Measurements from ENCODE around the gene DNM1L. TPM values are rescaled to one million over a fixed set of nuclear protein-coding genes. Genes with fewer than 3 reads are reported as not detected.

DNM1L gene
- total and polyA plus RNA-seq, 2 donors (not counting 3 experiments of a cell fraction or from before 2014, with no cell fraction given), result 24.6 to 103 TPM

GRCh38 chr12:32756476-32757066 lies 77.5 kb downstream of the DNM1L start:
- H2AFZ ChIP-seq (ENCODE audit: low read depth, low read length), result peak overlapping the region; percentile 53
- H3K4me2 ChIP-seq (ENCODE audit: insufficient read depth, low read length), result peak overlapping the region; percentile 97
- H3K9me3 ChIP-seq (replicated peaks; ENCODE audit: control insufficient read depth, insufficient read depth, low read length), result no peaks in the 10 kb centered on the region
- DNase-seq (ENCODE audit: low read depth, low spot score) (peak; percentile 6), FAIRE-seq (no peak)
- BruUV-seq (replicated peaks), result no TSS peak
- intact Hi-C loops (cut with micrococcal nuclease) (loop anchor here (1.0 to 5.0 kb wide), 4 partner anchors 140 to 1266 kb away; partner anchors contain the start of genes ALG10, PKP2 and SYT10), dilution Hi-C loops (cut with MboI; ENCODE audit: extremely low pct_ligation_motif_present, low sequenced_read_pairs) (no loop called here)
- H3K36me3 ChIP-seq (ENCODE audit: control insufficient read depth in 2 of 2, extremely low read depth in 1 of 2, insufficient read depth in 2 of 2, low read length in 2 of 2), result peaks cover 5 to 7% of the 10 kb centered on the region in 2 experiments
- no peaks in the 10 kb centered on the region for H4K20me1 ChIP-seq (replicated peaks; ENCODE audit: control insufficient read depth, extremely low read depth, insufficient read depth, low read length)
- peak overlapping the region in 1 of 3 experiments; percentile 90 for H3K4me3 ChIP-seq (replicated peaks in 1 of 3; ENCODE audit: insufficient read depth in 1 of 3, low read depth in 1 of 3, low read length in 3 of 3)
- ChIA-PET POLR2A (interaction anchor here (0.6 to 1.3 kb wide), 4 partner anchors 140 to 1265 kb away, joined by 3 to 7 read pairs (median 4); partner anchors contain the start of genes ALG10 and PKP2), CTCF (interaction anchor here (0.6 to 4.8 kb wide), 10 partner anchors 10 to 1278 kb away, joined by 4 to 143 read pairs (median 13); partner anchors contain the start of genes ALG10 and PKP2)
- peaks cover 22% of the 10 kb centered on the region for H3K79me2 ChIP-seq (ENCODE audit: control insufficient read depth, insufficient read depth, low read length)
- peaks cover 13% of the 10 kb centered on the region for H3K4me1 ChIP-seq (ENCODE audit: control insufficient read depth, extremely low read depth, insufficient read depth, low read length)
- H3K27me3 ChIP-seq (ENCODE audit: control insufficient read depth in 2 of 2, insufficient read depth in 2 of 2, low read length in 2 of 2), result peaks cover 2% of the 10 kb centered on the region in 2 experiments
- peak overlapping the region; percentile 95 for H3K9ac ChIP-seq (replicated peaks; ENCODE audit: extremely low read depth, insufficient read depth, low read length)
- no peak overlapping the region for H3K27ac ChIP-seq (ENCODE audit: insufficient read depth, low read depth, low read length)
- no peak for TF ChIP-seq POLR2A (IDR thresholded peaks at IDR 0.05; ENCODE audit: low read depth, low read length)
- peak; percentile 34 for TF ChIP-seq FOS (IDR thresholded peaks at IDR 0.05; ENCODE audit: borderline replicate concordance, insufficient read depth, low read length)
- H3K9me1 ChIP-seq (replicated peaks; ENCODE audit: control insufficient read depth, extremely low read depth, insufficient read depth, low read length), result no peaks in the 10 kb centered on the region

DNA sequence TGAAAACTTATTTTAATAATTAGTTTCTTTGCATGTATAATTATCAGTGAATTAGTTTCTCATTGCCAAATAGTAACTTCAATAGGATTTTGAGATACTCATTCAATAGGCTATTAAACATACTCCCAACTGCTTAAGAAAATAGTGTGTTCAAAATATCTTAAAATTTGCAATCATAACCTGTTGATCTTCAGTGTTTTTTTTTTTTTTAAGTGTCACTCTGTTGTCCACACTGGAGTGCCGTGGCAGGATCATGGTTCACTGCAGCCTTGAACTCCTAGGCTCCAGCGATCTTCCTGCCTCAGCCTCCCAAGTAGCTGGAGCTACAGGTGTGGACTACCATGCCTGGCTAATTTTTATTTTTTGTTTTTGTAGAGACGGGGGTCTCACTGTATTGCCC lies 78.1 kb downstream of the DNM1L start:
- no peaks in the 10 kb centered on the region for H4K20me1 ChIP-seq (replicated peaks; ENCODE audit: control insufficient read depth, extremely low read depth, insufficient read depth, low read length)
- dilution Hi-C loops (cut with MboI; ENCODE audit: extremely low pct_ligation_motif_present, low sequenced_read_pairs), result no loop called here
- intact Hi-C loops (cut with micrococcal nuclease), result loop anchor here (5.0 kb wide), 1 partner anchor 680 kb away; the partner anchor contains the start of gene SYT10
- peaks cover 2 to 5% of the 10 kb centered on the region in 2 experiments for H3K27me3 ChIP-seq (ENCODE audit: control insufficient read depth in 2 of 2, insufficient read depth in 2 of 2, low read length in 2 of 2)
- no peak overlapping the region for H3K4me3 ChIP-seq (replicated peaks in 1 of 3; ENCODE audit: insufficient read depth in 1 of 3, low read depth in 1 of 3, low read length in 3 of 3)
- peaks cover 13% of the 10 kb centered on the region for H3K4me1 ChIP-seq (ENCODE audit: control insufficient read depth, extremely low read depth, insufficient read depth, low read length)
- H3K4me2 ChIP-seq (ENCODE audit: insufficient read depth, low read length), result no peak overlapping the region
- H3K9ac ChIP-seq (replicated peaks; ENCODE audit: extremely low read depth, insufficient read depth, low read length), result no peak overlapping the region
- POLR2A ChIA-PET, result no interaction called here
- CTCF ChIA-PET, result interaction anchor here (1.7 to 4.8 kb wide), 4 partner anchors 162 to 1278 kb away, joined by 5 to 143 read pairs (median 50); partner anchors contain the start of gene ALG10
- FAIRE-seq (no peak), DNase-seq (ENCODE audit: low read depth, low spot score) (no peak)
- TF ChIP-seq EZH2 (IDR thresholded peaks at IDR 0.05; ENCODE audit: borderline replicate concordance, low read depth, low read length, severe bottlenecking) (no peak), JUN (IDR thresholded peaks at IDR 0.05; ENCODE audit: borderline replicate concordance, insufficient read depth, insufficient read length, low read depth) (no peak), POLR2A (IDR thresholded peaks at IDR 0.05; ENCODE audit: low read depth, low read length) (no peak), MYC (IDR thresholded peaks at IDR 0.05; ENCODE audit: low read depth, low read length) (no peak), MAX (IDR thresholded peaks at IDR 0.05; ENCODE audit: insufficient read depth, insufficient read length) (no peak), FOS (IDR thresholded peaks at IDR 0.05; ENCODE audit: borderline replicate concordance, insufficient read depth, low read length) (no peak), GATA2 (IDR thresholded peaks at IDR 0.05; ENCODE audit: insufficient read depth, insufficient read length, low read depth, low read length) (no peak), POLR2AphosphoS5 (IDR thresholded peaks at IDR 0.05; ENCODE audit: insufficient read depth, low read depth, low read length) (no peak)
- TF ChIP-seq, protein P1, sequence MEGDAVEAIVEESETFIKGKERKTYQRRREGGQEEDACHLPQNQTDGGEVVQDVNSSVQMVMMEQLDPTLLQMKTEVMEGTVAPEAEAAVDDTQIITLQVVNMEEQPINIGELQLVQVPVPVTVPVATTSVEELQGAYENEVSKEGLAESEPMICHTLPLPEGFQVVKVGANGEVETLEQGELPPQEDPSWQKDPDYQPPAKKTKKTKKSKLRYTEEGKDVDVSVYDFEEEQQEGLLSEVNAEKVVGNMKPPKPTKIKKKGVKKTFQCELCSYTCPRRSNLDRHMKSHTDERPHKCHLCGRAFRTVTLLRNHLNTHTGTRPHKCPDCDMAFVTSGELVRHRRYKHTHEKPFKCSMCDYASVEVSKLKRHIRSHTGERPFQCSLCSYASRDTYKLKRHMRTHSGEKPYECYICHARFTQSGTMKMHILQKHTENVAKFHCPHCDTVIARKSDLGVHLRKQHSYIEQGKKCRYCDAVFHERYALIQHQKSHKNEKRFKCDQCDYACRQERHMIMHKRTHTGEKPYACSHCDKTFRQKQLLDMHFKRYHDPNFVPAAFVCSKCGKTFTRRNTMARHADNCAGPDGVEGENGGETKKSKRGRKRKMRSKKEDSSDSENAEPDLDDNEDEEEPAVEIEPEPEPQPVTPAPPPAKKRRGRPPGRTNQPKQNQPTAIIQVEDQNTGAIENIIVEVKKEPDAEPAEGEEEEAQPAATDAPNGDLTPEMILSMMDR (IDR thresholded peaks at IDR 0.05; ENCODE audit: extremely low read depth in 1 of 2, insufficient read depth in 1 of 2, low read depth in 1 of 2, low read length in 2 of 2), result no peak
- H3K9me1 ChIP-seq (replicated peaks; ENCODE audit: control insufficient read depth, extremely low read depth, insufficient read depth, low read length), result no peaks in the 10 kb centered on the region
- H3K79me2 ChIP-seq (ENCODE audit: control insufficient read depth, insufficient read depth, low read length), result peaks cover 19% of the 10 kb centered on the region
- peaks cover 0 to 3% of the 10 kb centered on the region in 2 experiments for H3K36me3 ChIP-seq (ENCODE audit: control insufficient read depth in 2 of 2, extremely low read depth in 1 of 2, insufficient read depth in 2 of 2, low read length in 2 of 2)
- no peak overlapping the region for H2AFZ ChIP-seq (ENCODE audit: low read depth, low read length)
- H3K27ac ChIP-seq (ENCODE audit: insufficient read depth, low read depth, low read length), result no peak overlapping the region
- no TSS peak for BruUV-seq (replicated peaks)
- H3K9me3 ChIP-seq (replicated peaks; ENCODE audit: control insufficient read depth, insufficient read depth, low read length), result no peaks in the 10 kb centered on the region

Measured in endothelial cell of umbilical vein (primary cell).